Loucy (cell line): ENCODE results near the gene NCBP1.
"Not testable (repeated sequence)": the region's sequence is repeated elsewhere in the genome, so short reads cannot be mapped to it uniquely, and the experiment has no call there.

Source experiments
- H2AFZ ChIP-seq: fragments of 200-600 bp; sonication (generic); 2 replicates; pipeline ENCODE4 v1.6.0; 2016; ENCODE audit warnings: antibody characterized with exemption, mild to moderate bottlenecking, low read length, moderate library complexity
- H3F3A ChIP-seq: fragments of 200-600 bp; 2 replicates; pipeline ENCODE4 v1.6.0; 2016; ENCODE audit warnings: antibody characterized with exemption, low read depth, mild to moderate bottlenecking
- H3K27me3 ChIP-seq: fragments of 200-600 bp; sonication (generic); 2 replicates; pipeline ENCODE4 v1.6.1; 2014; ENCODE audit warnings: low read length, mild to moderate bottlenecking; ENCODE audit not compliant: insufficient read depth, poor library complexity, severe bottlenecking
- H3K36me3 ChIP-seq: fragments of 200-600 bp; sonication (generic); 2 replicates; pipeline ENCODE4 v1.6.1; 2016; ENCODE audit warnings: low read length; ENCODE audit not compliant: insufficient read depth
- H3K4me1 ChIP-seq: fragments of 200-600 bp; sonication (generic); 2 replicates; pipeline ENCODE4 v1.5.1; 2014; ENCODE audit warnings: low read length, mild to moderate bottlenecking; ENCODE audit not compliant: insufficient read depth, poor library complexity, severe bottlenecking
- H3K4me2 ChIP-seq: fragments of 200-600 bp; sonication (generic); 2 replicates; pipeline ENCODE4 v1.6.0; 2014; ENCODE audit warnings: antibody characterized with exemption, low read length, low read depth, mild to moderate bottlenecking; ENCODE audit not compliant: poor library complexity, severe bottlenecking
- H3K4me3 ChIP-seq: fragments of 200-600 bp; sonication (generic); 2 replicates; pipeline ENCODE4 v1.5.1; 2014; ENCODE audit warnings: low read length, mild to moderate bottlenecking, mixed read lengths; ENCODE audit not compliant: poor library complexity, severe bottlenecking
- H3K79me2 ChIP-seq: fragments of 200-600 bp; sonication (generic); 2 replicates; pipeline ENCODE4 v1.6.1; 2014; ENCODE audit warnings: low read length; ENCODE audit not compliant: insufficient read depth
- H3K9ac ChIP-seq: fragments of 200-600 bp; sonication (generic); 2 replicates; pipeline ENCODE4 v1.6.0; 2014; ENCODE audit warnings: mild to moderate bottlenecking, low read depth, low read length, moderate library complexity; ENCODE audit not compliant: poor library complexity, severe bottlenecking
- H3K9me2 ChIP-seq: fragments of 200-600 bp; sonication (generic); replicated peaks from 2 replicates; pipeline ENCODE4 v1.6.1; 2016; ENCODE audit warnings: low read depth, low read length, mixed read lengths
- H3K9me3 ChIP-seq: fragments of 200-600 bp; sonication (generic); 2 replicates; pipeline ENCODE4 v1.6.1; 2014; ENCODE audit warnings: mild to moderate bottlenecking, antibody characterized with exemption, low read length, low read depth; ENCODE audit not compliant: insufficient read depth
- H4K20me1 ChIP-seq: fragments of 200-600 bp; sonication (generic); 2 replicates; pipeline ENCODE4 v1.6.0; 2014; ENCODE audit warnings: antibody characterized with exemption, low read length, mild to moderate bottlenecking; ENCODE audit not compliant: insufficient read depth, poor library complexity, severe bottlenecking
- CTCF ChIP-seq: fragments of 200-600 bp; sonication (generic); conservative IDR thresholded peaks from 2 replicates; pipeline ENCODE4 v1.5.1; 2014; ENCODE audit warnings: mild to moderate bottlenecking, antibody characterized with exemption, low read length
- EZH2phosphoT487 ChIP-seq: fragments of 200-600 bp; IDR thresholded peaks from 2 replicates; pipeline ENCODE4 v1.6.1; 2018; ENCODE audit warnings: antibody characterized with exemption, mild to moderate bottlenecking, moderate library complexity, borderline replicate concordance

NCBP1 gene

GRCh38 chr9:97604901-97605645, 28.5 kb upstream of the NCBP1 start:
- no peaks in the 10 kb centered on the region for H3K79me2 ChIP-seq
- H2AFZ ChIP-seq, result no peak overlapping the region
- no peaks in the 10 kb centered on the region for H3K9me3 ChIP-seq
- no peak overlapping the region for H3K9ac ChIP-seq
- no peak overlapping the region for H3K4me3 ChIP-seq
- H3F3A ChIP-seq, result no peaks in the 10 kb centered on the region
- peaks cover 56% of the 10 kb centered on the region; the same call in 1 of the 2 replicates for H3K36me3 ChIP-seq
- no peaks in the 10 kb centered on the region for H3K9me2 ChIP-seq
- no peak overlapping the region for H3K4me2 ChIP-seq
- TF ChIP-seq EZH2phosphoT487, result no peak
- TF ChIP-seq CTCF, result no peak
- no peaks in the 10 kb centered on the region for H3K27me3 ChIP-seq
- no peaks in the 10 kb centered on the region for H3K4me1 ChIP-seq
- no peaks in the 10 kb centered on the region for H4K20me1 ChIP-seq

GRCh38 chr9:97615439-97616072, 18.1 kb upstream of the NCBP1 start:
- H3K4me3 ChIP-seq, result no peak overlapping the region
- H3K27me3 ChIP-seq, result no peaks in the 10 kb centered on the region
- no peaks in the 10 kb centered on the region for H3K9me3 ChIP-seq
- no peak overlapping the region for H3K9ac ChIP-seq
- H3K79me2 ChIP-seq, result no peaks in the 10 kb centered on the region
- no peaks in the 10 kb centered on the region for H3F3A ChIP-seq
- H3K9me2 ChIP-seq, result no peaks in the 10 kb centered on the region
- no peaks in the 10 kb centered on the region for H4K20me1 ChIP-seq
- no peak overlapping the region for H3K4me2 ChIP-seq
- TF ChIP-seq EZH2phosphoT487, result no peak
- TF ChIP-seq CTCF, result peak; percentile 88
- no peak overlapping the region for H2AFZ ChIP-seq
- peaks cover 22% of the 10 kb centered on the region; the same call in 1 of the 2 replicates for H3K36me3 ChIP-seq
- no peaks in the 10 kb centered on the region for H3K4me1 ChIP-seq

GRCh38 chr9:97617939-97618416, 15.6 kb upstream of the NCBP1 start:
- H3K27me3 ChIP-seq, result no peaks in the 10 kb centered on the region
- no peaks in the 10 kb centered on the region for H3K79me2 ChIP-seq
- peaks cover 9% of the 10 kb centered on the region; the same call in 1 of the 2 replicates for H3K36me3 ChIP-seq

GRCh38 chr9:97620063-97620462, 13.6 kb upstream of the NCBP1 start:
- H3K9me3 ChIP-seq, H3K9me2 ChIP-seq, H3K27me3 ChIP-seq, H3K79me2 ChIP-seq, H3K4me1 ChIP-seq, H3K4me2 ChIP-seq, H4K20me1 ChIP-seq, H3K4me3 ChIP-seq, H3F3A ChIP-seq, H2AFZ ChIP-seq, H3K9ac ChIP-seq: not testable (repeated sequence)
- H3K36me3 ChIP-seq, result peaks cover 12% of the 10 kb centered on the region; the same call in 1 of the 2 replicates

More at GRCh38 chr9:97617939-97618416, 15.6 kb upstream of the NCBP1 start:
- H3F3A ChIP-seq, result no peaks in the 10 kb centered on the region
- H3K9ac ChIP-seq, result no peak overlapping the region
- H3K9me3 ChIP-seq, result no peaks in the 10 kb centered on the region
- no peaks in the 10 kb centered on the region for H3K4me1 ChIP-seq
- no peak overlapping the region for H3K4me3 ChIP-seq
- no peak for TF ChIP-seq EZH2phosphoT487
- TF ChIP-seq CTCF, result no peak
- H2AFZ ChIP-seq, result no peak overlapping the region
- no peaks in the 10 kb centered on the region for H3K9me2 ChIP-seq
- H3K4me2 ChIP-seq, result no peak overlapping the region
- no peaks in the 10 kb centered on the region for H4K20me1 ChIP-seq

- H3K36me3 ChIP-seq, result peaks cover 21% of the 10 kb centered on the region; the same call in 1 of the 2 replicates
These were observed 11.1 kb upstream of the NCBP1 start for GRCh38 chr9:97622483-97622882.

More at GRCh38 chr9:97622483-97622882, 11.1 kb upstream of the NCBP1 start:
- not testable (repeated sequence) for H3K9ac ChIP-seq, H3K9me2 ChIP-seq, H3F3A ChIP-seq, H3K4me1 ChIP-seq, H3K4me2 ChIP-seq, H2AFZ ChIP-seq, H4K20me1 ChIP-seq, H3K9me3 ChIP-seq, H3K27me3 ChIP-seq, H3K79me2 ChIP-seq, H3K4me3 ChIP-seq
